Liver (tissue), 9 donors: Measurements from ENCODE around the gene SH3PXD2A. TPM values are rescaled to one million over a fixed set of nuclear protein-coding genes. Genes with fewer than 3 reads are reported as not detected.
A peak's percentile ranks its signal among the peaks of the same experiment; 100 is the strongest.

ENCODE experiments used
- DNase-seq: peaks from one replicate; pipeline ENCODE4 v3.0.0-alpha.2; 2017; ENCODE audit warnings: low spot score
- H3K27ac ChIP-seq, 2 donors: one replicate each; pipeline ENCODE4 v1.7.0; 2013; ENCODE audit warnings: inconsistent platforms in 2 of 2, low read length in 2 of 2, control low read depth in 1 of 2, low read depth in 1 of 2, mild to moderate bottlenecking in 1 of 2
- H3K27me3 ChIP-seq, 4 donors: one replicate each; pipeline versions ENCODE4 v1.6.1 to v1.7.0; 2013; ENCODE audit warnings: low read length in 3 of 4, inconsistent platforms in 1 of 4, mild to moderate bottlenecking in 1 of 4, moderate library complexity in 1 of 4; ENCODE audit not compliant: control insufficient read depth in 4 of 4, insufficient read depth in 4 of 4
- H3K36me3 ChIP-seq, 4 donors: one replicate each; pipeline versions ENCODE4 v1.6.1 to v1.7.0; 2013; ENCODE audit warnings: low read length in 3 of 4, mild to moderate bottlenecking in 3 of 4, low read depth in 1 of 4, moderate library complexity in 1 of 4; ENCODE audit not compliant: control insufficient read depth in 4 of 4, insufficient read depth in 3 of 4
- H3K4me1 ChIP-seq, 4 donors: one replicate each; pipeline versions ENCODE4 v1.6.1 to v1.7.0; 2013; ENCODE audit warnings: low read length in 3 of 4, mild to moderate bottlenecking in 3 of 4, moderate library complexity in 1 of 4; ENCODE audit not compliant: control insufficient read depth in 4 of 4, insufficient read depth in 4 of 4
- H3K4me3 ChIP-seq, 3 donors: one replicate each; pipeline versions ENCODE4 v1.6.1 to v1.7.0; 2013; ENCODE audit warnings: low read length in 3 of 3, control low read depth in 1 of 3, low read depth in 1 of 3, mild to moderate bottlenecking in 1 of 3
- H3K9ac ChIP-seq, 2 donors: one replicate each; pipeline ENCODE4 v1.7.0; 2013; ENCODE audit warnings: low read length in 2 of 2, mild to moderate bottlenecking in 2 of 2, moderate library complexity in 2 of 2, control low read depth in 1 of 2, low read depth in 1 of 2
- H3K9me3 ChIP-seq, 4 donors: one replicate each; pipeline versions ENCODE4 v1.6.1 to v1.7.0; 2013; ENCODE audit warnings: low read length in 3 of 4; ENCODE audit not compliant: control insufficient read depth in 4 of 4
- ATF3 ChIP-seq: IDR thresholded peaks from 2 replicates; pipeline ENCODE4 v1.6.1; 2016; ENCODE audit warnings: antibody characterized with exemption
- CTCF ChIP-seq: fragments of 150-350 bp; IDR thresholded peaks from 2 replicates; pipeline ENCODE4 v1.5.1; 2017; ENCODE audit warnings: improper control_type of control experiment, low read depth, low read length; ENCODE audit not compliant: missing input control
- EGR1 ChIP-seq, 2 donors: IDR thresholded peaks; 2 replicates each; pipeline ENCODE4 v1.6.1; 2016 to 2018; ENCODE audit warnings: antibody characterized with exemption in 2 of 2, low read depth in 2 of 2
- FOXA2 ChIP-seq: IDR thresholded peaks from 2 replicates; pipeline ENCODE4 v1.6.1; 2016; ENCODE audit warnings: antibody characterized with exemption
- HNF4A ChIP-seq, 2 donors: conservative IDR thresholded peaks; 2 replicates each; pipeline ENCODE4 v1.6.1; 2016; ENCODE audit warnings: antibody characterized with exemption in 2 of 2, mild to moderate bottlenecking in 2 of 2
- HNF4G ChIP-seq: IDR thresholded peaks from 2 replicates; pipeline ENCODE4 v1.6.1; 2016; ENCODE audit warnings: antibody characterized with exemption
- JUND ChIP-seq, 2 donors: IDR thresholded peaks; 2 replicates each; pipeline ENCODE4 v1.6.1; 2016; ENCODE audit warnings: antibody characterized with exemption in 2 of 2
- MAX ChIP-seq: IDR thresholded peaks from 2 replicates; pipeline ENCODE4 v1.6.1; 2016; ENCODE audit warnings: antibody characterized with exemption
- NR2F2 ChIP-seq: IDR thresholded peaks from 2 replicates; pipeline ENCODE4 v1.6.1; 2016; ENCODE audit warnings: antibody characterized with exemption
- REST ChIP-seq: IDR thresholded peaks from 2 replicates; pipeline ENCODE4 v1.6.1; 2016; ENCODE audit warnings: antibody characterized with exemption, mild to moderate bottlenecking
- SP1 ChIP-seq: IDR thresholded peaks from 2 replicates; pipeline ENCODE4 v1.6.1; 2018; ENCODE audit warnings: antibody characterized with exemption, mild to moderate bottlenecking
- TAF1 ChIP-seq: conservative IDR thresholded peaks from 2 replicates; pipeline ENCODE4 v1.6.1; 2016; ENCODE audit warnings: antibody characterized with exemption, mild to moderate bottlenecking
- YY1 ChIP-seq: IDR thresholded peaks from 2 replicates; pipeline ENCODE4 v1.6.1; 2016; ENCODE audit warnings: antibody characterized with exemption, mild to moderate bottlenecking
- WGBS: extraction: QIAGEN DNeasy Blood & Tissue Kit; methylation state at CpG from one replicate; pipeline ENCODE4 v1.1.7; 2013; 5-methylcytosine and 5-hydroxymethylcytosine counted together
- polyA plus RNA-seq, 2 donors: library from polyadenylated mRNA; stranded (reverse) in 1 of 2; unstranded in 1 of 2; fragments of 200-250 nt in 1 of 2; fragments of >200 nt in 1 of 2; fragmentation: Nextera tagmentation in 1 of 2; extraction: Ambion mirVana in 1 of 2; gene quantifications; one replicate each; pipeline versions ENCODE4 v1.2.1 to v1.2.3, GENCODE V29; 2013 to 2015
- total RNA-seq, 2 donors: library from RNA; depleted of rRNA; stranded (reverse); fragments of >200 nt; gene quantifications; one replicate each; pipeline ENCODE4 v1.2.3, GENCODE V29; 2014
- donor health status: healthy.
- donor health status: healthy.
- donor health status: healthy.
- donor health status: healthy.
- donor health status: healthy.

SH3PXD2A gene
- total and polyA plus RNA-seq, 4 donors, result 0.82 to 5.5 (median 3.9) TPM

GRCh38 chr10:103849212-103849877 is 6.0 kb downstream of the SH3PXD2A start:
- peaks cover 5 to 21% (median 13%) of the 10 kb centered on the region in 4 donors for H3K4me1 ChIP-seq
- H3K36me3 ChIP-seq, result no peaks in the 10 kb centered on the region
- DNase-seq, result no peak
- no peak overlapping the region for H3K4me3 ChIP-seq
- H3K9me3 ChIP-seq, result no peaks in the 10 kb centered on the region
- WGBS, result 84% methylated on average over 10 of the region's 10 CpGs
- H3K27me3 ChIP-seq, result no peaks in the 10 kb centered on the region
- H3K27ac ChIP-seq, result peak overlapping the region in 1 of 2 donors; percentile 20
- no peak for TF ChIP-seq REST
- peak; percentile 48 for TF ChIP-seq NR2F2
- no peak for TF ChIP-seq JUND (IDR thresholded peaks at IDR 0.05)
- H3K9ac ChIP-seq, result no peak overlapping the region

GRCh38 chr10:103847909-103848468 is 7.4 kb downstream of the SH3PXD2A start:
- DNase-seq, result no peak
- TF ChIP-seq HNF4G (no peak), SP1 (no peak), HNF4A (conservative IDR thresholded peaks at IDR 0.05) (no peak), YY1 (no peak), MAX (no peak), TAF1 (no peak), JUND (IDR thresholded peaks at IDR 0.05) (no peak), NR2F2 (no peak), ATF3 (no peak), CTCF (no peak), FOXA2 (no peak), EGR1 (IDR thresholded peaks at IDR 0.05; ENCODE audit: low read depth in 2 of 2) (no peak)
- no peaks in the 10 kb centered on the region for H3K27me3 ChIP-seq
- peaks cover 0 to 12% (median 6%) of the 10 kb centered on the region in 4 donors for H3K4me1 ChIP-seq
- 75% methylated on average over 8 of the region's 8 CpGs for WGBS
- H3K9ac ChIP-seq, result no peak overlapping the region
- H3K4me3 ChIP-seq, result no peak overlapping the region
- H3K36me3 ChIP-seq, result no peaks in the 10 kb centered on the region
- H3K27ac ChIP-seq, result no peak overlapping the region
- H3K9me3 ChIP-seq, result no peaks in the 10 kb centered on the region
